Esophagus squamous epithelium (tissue), 5 donors: Measurements from ENCODE around the gene CYP20A1. TPM values are rescaled to one million over a fixed set of nuclear protein-coding genes. Genes with fewer than 3 reads are reported as not detected.
"Not testable (repeated sequence)": the region's sequence is repeated elsewhere in the genome, so short reads cannot be mapped to it uniquely, and the experiment has no call there.

ENCODE experiments used
- DNase-seq: peaks from one replicate; lab custom pipeline; 2025; lab: John Stamatoyannopoulos, UW
- H3K27ac ChIP-seq, 4 donors: fragments of 200-600 bp; sonication (generic); one replicate each; pipeline ENCODE4 v1.5.1; 2016 to 2019; ENCODE audit warnings: mild to moderate bottlenecking in 1 of 4
- H3K27me3 ChIP-seq, 4 donors: fragments of 200-600 bp; sonication (generic); 1 replicate in 3 of 4; 2 replicates in 1 of 4; pipeline versions ENCODE4 v1.5.1 to v1.6.0; 2017 to 2021; ENCODE audit warnings: antibody characterized with exemption in 1 of 4
- H3K36me3 ChIP-seq, 3 donors: fragments of 200-600 bp; sonication (generic); one replicate each; pipeline ENCODE4 v1.5.1; 2016 to 2019
- H3K4me1 ChIP-seq, 3 donors: fragments of 200-600 bp; sonication (generic); one replicate each; pipeline ENCODE4 v1.5.1; 2017 to 2019
- H3K4me3 ChIP-seq, 4 donors: fragments of 200-600 bp; sonication (generic); 1 replicate in 3 of 4; 2 replicates in 1 of 4; pipeline ENCODE4 v1.5.1; 2016 to 2019; ENCODE audit warnings: mild to moderate bottlenecking in 2 of 4, moderate library complexity in 1 of 4
- H3K9me3 ChIP-seq, 3 donors: fragments of 200-600 bp; sonication (generic); one replicate each; pipeline ENCODE4 v1.5.1; 2016 to 2019
- CTCF ChIP-seq, 6 experiments: fragments of 450-650 bp in 4 of 6; fragments of 200-600 bp in 2 of 6; sonication (generic) in 2 of 6; IDR thresholded peaks; one replicate each; pipeline ENCODE4 v1.5.1; 2016 to 2019; ENCODE audit warnings: antibody characterized with exemption in 6 of 6, mild to moderate bottlenecking in 4 of 6, moderate library complexity in 4 of 6
- POLR2A ChIP-seq, 4 donors: fragments of 450-650 bp; IDR thresholded peaks; one replicate each; pipeline ENCODE4 v1.6.1; 2017; ENCODE audit warnings: antibody characterized with exemption in 4 of 4, mild to moderate bottlenecking in 4 of 4, moderate library complexity in 3 of 4
- WGBS, 2 donors: methylation state at CpG; one replicate each; pipeline ENCODE4 v1.1.5; 2018; 5-methylcytosine and 5-hydroxymethylcytosine counted together
- intact Hi-C: fragments of 100-400 bp; cut with DNase I; formaldehyde crosslinking; loops from one replicate; pipeline ENCODE4 v1.15.0; 2022
- total RNA-seq, 4 donors: library from RNA; depleted of rRNA; stranded (reverse); fragments of >200 nt; gene quantifications; one replicate each; pipeline ENCODE4 v1.1.0, GENCODE V29; 2016
- donor health status: DM: yes; HTN: yes; CAD: no.

The CYP20A1 gene
- total RNA-seq, 4 donors from 2014 or later: 9.3 to 26.7 (median 15.0) TPM

- no peaks in the 10 kb centered on the region for H3K27me3 ChIP-seq
- H3K9me3 ChIP-seq: no peaks in the 10 kb centered on the region
- peaks cover 0 to 27% (median 19%) of the 10 kb centered on the region in 3 donors for H3K4me1 ChIP-seq
- intact Hi-C loops: no loop called here
- WGBS, 2 donors: 0 to 4% methylated on average over 8 to 22 of the region's 31 CpGs
- no peak for TF ChIP-seq CTCF (IDR thresholded peaks at IDR 0.05)
- TF ChIP-seq POLR2A (IDR thresholded peaks at IDR 0.05): no peak
- no peaks in the 10 kb centered on the region for H3K36me3 ChIP-seq
- H3K4me3 ChIP-seq: peak overlapping the region; percentile 65 to 97 (median 79)
- peak overlapping the region; percentile 69 to 89 (median 80) for H3K27ac ChIP-seq
- DNase-seq: no peak
These were observed 90.1 kb downstream of the CYP20A1 start for GRCh38 chr2:203328760-203329540.

- no peaks in the 10 kb centered on the region for H3K27me3 ChIP-seq
- DNase-seq: no peak
- no peak overlapping the region for H3K27ac ChIP-seq
- H3K36me3 ChIP-seq: no peaks in the 10 kb centered on the region
- no peak for TF ChIP-seq CTCF (IDR thresholded peaks at IDR 0.05)
- H3K4me3 ChIP-seq: no peak overlapping the region
- peaks cover 0 to 27% (median 19%) of the 10 kb centered on the region in 3 donors for H3K4me1 ChIP-seq
- H3K9me3 ChIP-seq: no peaks in the 10 kb centered on the region
- intact Hi-C loops: no loop called here
These were observed 91.6 kb downstream of the CYP20A1 start for GRCh38 chr2:203330434-203330833.

GRCh38 chr2:203338322-203338721, 99.5 kb downstream of the CYP20A1 start:
- Histone ChIP-seq H3K9me3 (no peaks in the 10 kb centered on the region), H3K4me1 (peaks cover 0 to 14% (median 0%) of the 10 kb centered on the region in 3 donors), H3K36me3 (no peaks in the 10 kb centered on the region), H3K27ac (no peak overlapping the region), H3K4me3 (no peak overlapping the region), H3K27me3 (no peaks in the 10 kb centered on the region)
- 82 to 95% methylated on average over 4 of the region's 4 CpGs for WGBS, 2 donors
- no peak for DNase-seq
- intact Hi-C loops: no loop called here
- TF ChIP-seq CTCF (IDR thresholded peaks at IDR 0.05): no peak
- no peak for TF ChIP-seq POLR2A (IDR thresholded peaks at IDR 0.05)

GRCh38 chr2:203340791-203341487, 102.1 kb downstream of the CYP20A1 start:
- peaks cover 0 to 14% (median 0%) of the 10 kb centered on the region in 3 donors for H3K4me1 ChIP-seq
- peaks cover 0 to 14% (median 0%) of the 10 kb centered on the region in 3 donors for H3K36me3 ChIP-seq
- no peak overlapping the region for H3K27ac ChIP-seq
- WGBS, 2 donors: 73 to 82% methylated on average over 6 of the region's 6 CpGs
- no peaks in the 10 kb centered on the region for H3K27me3 ChIP-seq
- no peak overlapping the region for H3K4me3 ChIP-seq
- H3K9me3 ChIP-seq: no peaks in the 10 kb centered on the region
- intact Hi-C loops: no loop called here
- no peak for TF ChIP-seq CTCF (IDR thresholded peaks at IDR 0.05)
- no peak for TF ChIP-seq POLR2A (IDR thresholded peaks at IDR 0.05)
- DNase-seq: no peak

- Histone ChIP-seq H3K27ac (no peak overlapping the region), H3K27me3 (no peaks in the 10 kb centered on the region), H3K4me3 (no peak overlapping the region), H3K36me3 (peaks cover 0 to 14% (median 0%) of the 10 kb centered on the region in 3 donors), H3K4me1 (peaks cover 0 to 14% (median 0%) of the 10 kb centered on the region in 3 donors), H3K9me3 (no peaks in the 10 kb centered on the region)
- no peak for DNase-seq
- intact Hi-C loops: no loop called here
- WGBS, 2 donors: 54 to 64% methylated on average over 2 of the region's 2 CpGs
- no peak for TF ChIP-seq CTCF (IDR thresholded peaks at IDR 0.05)
These were observed 103.0 kb downstream of the CYP20A1 start for GRCh38 chr2:203341741-203342310.

GRCh38 chr2:203342374-203342773, 103.6 kb downstream of the CYP20A1 start:
- peaks cover 0 to 14% (median 0%) of the 10 kb centered on the region in 3 donors for H3K4me1 ChIP-seq
- peaks cover 0 to 14% (median 0%) of the 10 kb centered on the region in 3 donors for H3K36me3 ChIP-seq
- H3K9me3 ChIP-seq, intact Hi-C loops, H3K4me3 ChIP-seq, H3K27me3 ChIP-seq, H3K27ac ChIP-seq, DNase-seq: not testable (repeated sequence)
- WGBS, 2 donors: 93 to 99% methylated on average over 4 of the region's 4 CpGs
